HFFc6 (cell line): ENCODE results near the gene HBEGF. TPM values are rescaled to one million over a fixed set of nuclear protein-coding genes. Genes with fewer than 3 reads are reported as not detected.

ENCODE experiments used
- DNase-seq: peaks from one replicate; pipeline ENCODE4 v3.0.0-alpha.2; 2018
- H3K27ac Mint-ChIP-seq: 2 replicates; pipeline ENCODE4 v1.8.0; 2020; ENCODE audit warnings: mild to moderate bottlenecking, mixed read lengths
- H3K27me3 Mint-ChIP-seq: 2 replicates; pipeline ENCODE4 v1.8.0; 2021; ENCODE audit warnings: mild to moderate bottlenecking, moderate library complexity, mixed read lengths; ENCODE audit not compliant: insufficient read depth
- H3K36me3 Mint-ChIP-seq: 2 replicates; pipeline ENCODE4 v1.8.0; 2021; ENCODE audit warnings: low read depth, mixed read lengths
- H3K4me1 Mint-ChIP-seq: 2 replicates; pipeline ENCODE4 v1.8.0; 2020; ENCODE audit warnings: low read depth, mixed read lengths
- H3K4me3 Mint-ChIP-seq: 2 replicates; pipeline ENCODE4 v1.8.0; 2020; ENCODE audit warnings: mild to moderate bottlenecking, moderate library complexity, mixed read lengths
- H3K9me3 Mint-ChIP-seq: 2 replicates; pipeline ENCODE4 v1.8.0; 2020; ENCODE audit warnings: mild to moderate bottlenecking, mixed read lengths
- total RNA-seq, 6 experiments: library from RNA; stranded (reverse); fragmentation: NEBNext Ultra II Directional; extraction: Animal tissue kit (Norgen Biotek cat#: 25700); gene quantifications; 2 replicates in 1 of 6; 3 replicates in 5 of 6; pipeline ENCODE4 v1.2.3, GENCODE V29; 2021
- TF ChIP-seq, protein P1 (sequence below): fragments of 200-600 bp; sonication (generic); IDR thresholded peaks from 2 replicates; pipeline ENCODE4 v1.5.0; 2021; ENCODE audit warnings: antibody characterized with exemption, mild to moderate bottlenecking

The HBEGF gene
- total RNA-seq, 6 experiments from 2014 or later, result 5.6 to 10.2 (median 6.9) TPM

DNA sequence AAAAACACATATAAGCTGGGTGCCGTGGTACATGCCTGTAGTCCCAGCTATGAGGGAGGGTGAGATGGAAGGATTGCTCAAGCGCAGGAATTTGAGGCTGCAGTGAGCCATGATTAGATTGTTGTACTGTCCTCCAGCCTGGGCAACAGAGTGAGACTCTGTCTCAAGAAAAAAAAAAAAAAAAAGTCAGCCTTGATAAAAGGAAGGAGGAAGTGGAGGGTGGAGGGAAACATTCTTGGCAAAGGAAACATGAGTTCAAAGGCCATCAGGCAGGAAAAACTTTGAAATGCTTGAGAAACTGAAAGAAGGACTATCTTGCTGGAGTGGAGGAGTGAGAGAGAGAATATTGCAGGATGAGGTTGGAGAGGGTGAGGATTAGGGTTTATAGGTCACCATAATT is 36.9 kb upstream of the HBEGF start:
- Mint-ChIP-seq H3K27me3 (peaks cover 10% of the 10 kb centered on the region; the same call in 1 of the 2 replicates), H3K4me1 (no peaks in the 10 kb centered on the region), H3K4me3 (no peak overlapping the region), H3K27ac (no peak overlapping the region), H3K9me3 (no peaks in the 10 kb centered on the region), H3K36me3 (no peaks in the 10 kb centered on the region)
- TF ChIP-seq, protein P1, sequence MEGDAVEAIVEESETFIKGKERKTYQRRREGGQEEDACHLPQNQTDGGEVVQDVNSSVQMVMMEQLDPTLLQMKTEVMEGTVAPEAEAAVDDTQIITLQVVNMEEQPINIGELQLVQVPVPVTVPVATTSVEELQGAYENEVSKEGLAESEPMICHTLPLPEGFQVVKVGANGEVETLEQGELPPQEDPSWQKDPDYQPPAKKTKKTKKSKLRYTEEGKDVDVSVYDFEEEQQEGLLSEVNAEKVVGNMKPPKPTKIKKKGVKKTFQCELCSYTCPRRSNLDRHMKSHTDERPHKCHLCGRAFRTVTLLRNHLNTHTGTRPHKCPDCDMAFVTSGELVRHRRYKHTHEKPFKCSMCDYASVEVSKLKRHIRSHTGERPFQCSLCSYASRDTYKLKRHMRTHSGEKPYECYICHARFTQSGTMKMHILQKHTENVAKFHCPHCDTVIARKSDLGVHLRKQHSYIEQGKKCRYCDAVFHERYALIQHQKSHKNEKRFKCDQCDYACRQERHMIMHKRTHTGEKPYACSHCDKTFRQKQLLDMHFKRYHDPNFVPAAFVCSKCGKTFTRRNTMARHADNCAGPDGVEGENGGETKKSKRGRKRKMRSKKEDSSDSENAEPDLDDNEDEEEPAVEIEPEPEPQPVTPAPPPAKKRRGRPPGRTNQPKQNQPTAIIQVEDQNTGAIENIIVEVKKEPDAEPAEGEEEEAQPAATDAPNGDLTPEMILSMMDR, result no peak
- DNase-seq, result no peak

DNA sequence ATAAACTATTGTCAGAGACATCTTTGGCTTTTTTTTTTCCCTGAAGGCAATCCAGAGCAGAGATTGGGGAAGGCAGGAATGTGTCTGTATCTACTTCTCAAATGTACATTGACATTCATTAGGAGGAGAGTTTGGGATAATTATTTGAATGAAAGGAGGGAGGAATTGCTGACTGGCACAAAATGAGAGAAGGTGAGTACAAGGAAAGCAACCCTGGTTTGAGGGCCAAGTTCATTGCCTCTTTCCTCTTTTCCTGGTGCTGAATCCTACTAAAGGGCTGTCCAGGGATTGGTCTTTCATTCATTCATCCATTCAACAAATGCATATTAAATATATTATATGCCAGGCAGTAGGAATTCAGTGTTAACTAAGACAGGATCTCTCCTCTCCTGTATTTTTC is 36.5 kb upstream of the HBEGF start:
- no peak for DNase-seq
- TF ChIP-seq, protein P1, result no peak
- no peak overlapping the region for H3K4me3 Mint-ChIP-seq
- no peaks in the 10 kb centered on the region for H3K36me3 Mint-ChIP-seq
- H3K4me1 Mint-ChIP-seq, result no peaks in the 10 kb centered on the region
- H3K27me3 Mint-ChIP-seq, result peaks cover 10% of the 10 kb centered on the region; the same call in 1 of the 2 replicates
- H3K27ac Mint-ChIP-seq, result no peak overlapping the region
- no peaks in the 10 kb centered on the region for H3K9me3 Mint-ChIP-seq

DNA sequence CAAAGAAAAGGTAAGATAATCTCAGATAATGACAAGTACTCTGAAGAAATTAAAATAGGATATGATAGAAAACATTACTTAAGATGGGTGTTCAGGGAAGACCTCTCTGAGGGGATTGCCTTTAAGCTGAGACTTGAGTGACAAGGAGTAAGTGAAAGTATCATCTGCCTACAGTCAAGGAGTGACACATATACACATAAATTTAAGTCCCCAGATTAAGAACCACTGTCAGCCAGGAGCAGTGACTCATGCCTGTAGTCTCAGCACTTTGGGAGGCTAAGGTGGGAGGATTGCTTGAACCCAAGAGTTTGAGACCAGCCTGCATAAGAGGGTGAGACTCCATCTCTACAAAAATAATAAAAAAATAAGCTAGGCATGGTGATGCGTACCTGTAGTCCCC is 35.6 kb upstream of the HBEGF start:
- H3K4me1 Mint-ChIP-seq, result no peaks in the 10 kb centered on the region
- H3K36me3 Mint-ChIP-seq, result no peaks in the 10 kb centered on the region
- TF ChIP-seq, protein P1, result no peak
- no peaks in the 10 kb centered on the region for H3K9me3 Mint-ChIP-seq
- no peak for DNase-seq
- peaks cover 10% of the 10 kb centered on the region; the same call in 1 of the 2 replicates for H3K27me3 Mint-ChIP-seq
- no peak overlapping the region for H3K4me3 Mint-ChIP-seq
- no peak overlapping the region for H3K27ac Mint-ChIP-seq

DNA sequence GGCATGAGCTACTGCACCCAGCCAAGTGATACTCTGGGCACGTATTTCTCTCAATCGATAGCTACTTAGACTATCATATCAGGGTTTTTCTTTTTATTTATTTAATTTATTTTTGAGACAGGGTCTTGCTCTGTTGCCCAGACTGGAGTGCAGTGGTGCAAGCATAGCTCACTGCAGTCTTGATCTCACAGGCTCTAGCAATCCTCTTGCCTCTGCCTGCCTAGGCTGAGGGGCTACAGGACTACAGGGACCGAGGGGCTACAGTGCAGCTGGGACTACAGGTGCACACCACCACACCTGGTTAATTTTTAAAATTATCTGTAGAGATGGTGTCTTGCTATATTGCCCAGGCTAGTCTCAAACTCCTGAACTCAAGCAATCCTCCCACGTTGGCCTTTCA is 34.9 kb upstream of the HBEGF start:
- H3K27ac Mint-ChIP-seq, result no peak overlapping the region

DNA sequence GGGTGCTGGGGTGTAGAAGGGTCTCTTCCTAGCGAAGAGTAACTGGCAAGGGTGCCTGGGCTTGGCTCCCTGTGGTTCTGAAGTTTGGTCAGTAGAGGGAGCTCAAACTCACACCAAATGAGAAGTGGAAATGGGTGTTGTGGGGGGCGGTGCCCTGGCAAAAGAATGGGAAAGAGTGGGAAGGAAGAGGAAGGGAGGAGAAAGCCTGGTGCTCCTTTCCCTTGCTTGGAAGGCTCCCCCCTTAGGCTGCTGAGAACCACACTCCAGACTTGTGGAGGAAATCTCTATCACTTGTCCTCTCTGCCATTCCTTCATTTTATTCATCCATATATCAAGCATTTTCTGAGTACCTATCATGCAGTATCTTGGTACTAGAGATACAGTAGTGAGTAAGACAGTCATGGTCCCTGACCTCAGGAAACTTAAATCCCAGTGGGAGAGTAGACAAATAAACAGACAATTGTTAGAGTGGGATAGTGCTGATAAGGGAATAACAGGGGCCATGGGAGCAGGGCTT is 26.6 kb upstream of the HBEGF start:
- no peaks in the 10 kb centered on the region for H3K9me3 Mint-ChIP-seq
- no peak overlapping the region for H3K4me3 Mint-ChIP-seq
- no peak overlapping the region for H3K27ac Mint-ChIP-seq
- H3K36me3 Mint-ChIP-seq, result no peaks in the 10 kb centered on the region
- TF ChIP-seq, protein P1, result peak; percentile 89
- DNase-seq, result peak; percentile 59
- peaks cover 10% of the 10 kb centered on the region for H3K4me1 Mint-ChIP-seq
- peaks cover 4% of the 10 kb centered on the region for H3K27me3 Mint-ChIP-seq

More for the DNA sequence above, 34.9 kb upstream of the HBEGF start:
- Mint-ChIP-seq H3K27me3 (peaks cover 11% of the 10 kb centered on the region; the same call in 1 of the 2 replicates), H3K4me3 (no peak overlapping the region), H3K4me1 (no peaks in the 10 kb centered on the region), H3K36me3 (no peaks in the 10 kb centered on the region), H3K9me3 (no peaks in the 10 kb centered on the region)
- no peak for DNase-seq
- TF ChIP-seq, protein P1, result no peak
